GM19035 (cell line): ENCODE data around the gene NGEF.

Experiments
- ATAC-seq: cut with Tn5 transposase; IDR thresholded peaks from one replicate; pipeline ENCODE4 v1.9.1; 2021; ENCODE audit not compliant: unreplicated experiment

The NGEF gene

GRCh38 chr2:232850039-232850438 lies 163.0 kb downstream of the NGEF start:
- ATAC-seq = no peak

- no peak for ATAC-seq
These were observed 167.0 kb downstream of the NGEF start for GRCh38 chr2:232846055-232846454.

GRCh38 chr2:232843834-232844233 lies 169.2 kb downstream of the NGEF start:
- ATAC-seq = no peak

GRCh38 chr2:232842689-232843088 lies 170.4 kb downstream of the NGEF start:
- ATAC-seq = no peak

- no peak for ATAC-seq
These were observed 173.5 kb downstream of the NGEF start for GRCh38 chr2:232839411-232840079.

- ATAC-seq = no peak
These were observed 174.6 kb downstream of the NGEF start for GRCh38 chr2:232838406-232838874.

GRCh38 chr2:232836934-232837333 lies 176.1 kb downstream of the NGEF start:
- no peak for ATAC-seq

GRCh38 chr2:232835687-232836208 lies 177.3 kb downstream of the NGEF start:
- ATAC-seq = no peak

- no peak for ATAC-seq
These were observed 179.2 kb downstream of the NGEF start for GRCh38 chr2:232833830-232834229.

- ATAC-seq = no peak
These were observed 181.6 kb downstream of the NGEF start for GRCh38 chr2:232831496-232831895.

- ATAC-seq = no peak
These were observed 183.1 kb downstream of the NGEF start for GRCh38 chr2:232829988-232830387.
